Lung (tissue), 12 donors: Measurements from ENCODE around the gene DEDD2. TPM values are rescaled to one million over a fixed set of nuclear protein-coding genes. Genes with fewer than 3 reads are reported as not detected.

Source experiments
- ATAC-seq: fragments of 200-7000 bp; cut with Tn5 transposase; one replicate; pipeline ENCODE4 v1.9.1; 2020; ENCODE audit warnings: moderate number of reproducible peaks; ENCODE audit not compliant: insufficient read depth, low FRiP score
- DNase-seq, 3 donors: peaks; one replicate each; pipeline ENCODE4 v3.0.0-alpha.2; 2013 to 2017
- H3K27ac ChIP-seq, 2 donors: one replicate each; pipeline ENCODE4 v1.5.1; 2013; ENCODE audit warnings: mild to moderate bottlenecking in 2 of 2, moderate library complexity in 2 of 2, control low read depth in 1 of 2, inconsistent platforms in 1 of 2, low read depth in 1 of 2, low read length in 1 of 2
- H3K27me3 ChIP-seq, 3 donors: one replicate each; pipeline ENCODE4 v1.5.1; 2013; ENCODE audit warnings: low read length in 2 of 3; ENCODE audit not compliant: control insufficient read depth in 3 of 3, insufficient read depth in 3 of 3
- H3K36me3 ChIP-seq, 4 donors: one replicate each; pipeline ENCODE4 v1.5.1; 2013; ENCODE audit warnings: low read length in 4 of 4, mild to moderate bottlenecking in 1 of 4, moderate library complexity in 1 of 4; ENCODE audit not compliant: control insufficient read depth in 4 of 4, insufficient read depth in 4 of 4
- H3K4me1 ChIP-seq, 5 donors: one replicate each; pipeline ENCODE4 v1.5.1; 2013; ENCODE audit warnings: low read length in 5 of 5, mild to moderate bottlenecking in 2 of 5, moderate library complexity in 1 of 5; ENCODE audit not compliant: control insufficient read depth in 5 of 5, insufficient read depth in 5 of 5
- H3K4me3 ChIP-seq: one replicate; pipeline ENCODE4 v1.5.1; 2013; ENCODE audit warnings: mild to moderate bottlenecking, control low read depth, moderate library complexity
- H3K9ac ChIP-seq, 2 donors: one replicate each; pipeline ENCODE4 v1.5.1; 2013; ENCODE audit warnings: low read length in 2 of 2, control low read depth in 1 of 2; ENCODE audit not compliant: insufficient read depth in 1 of 2
- H3K9me3 ChIP-seq, 4 donors: one replicate each; pipeline ENCODE4 v1.5.1; 2013; ENCODE audit warnings: low read length in 3 of 4, mild to moderate bottlenecking in 1 of 4, moderate library complexity in 1 of 4; ENCODE audit not compliant: control insufficient read depth in 4 of 4, insufficient read depth in 3 of 4
- CTCF ChIP-seq: IDR thresholded peaks from 2 replicates; pipeline ENCODE4 v1.5.1; 2012; ENCODE audit warnings: mild to moderate bottlenecking; ENCODE audit errors: control extremely low read depth, extremely low read depth
- WGBS, 2 donors: extraction: QIAGEN DNeasy Blood & Tissue Kit; methylation state at CpG; one replicate each; pipeline ENCODE4 v1.1.7; 2013; 5-methylcytosine and 5-hydroxymethylcytosine counted together
- polyA plus RNA-seq, 2 donors: library from polyadenylated mRNA; stranded (reverse); fragments of 200-250 nt; gene quantifications; one replicate each; pipeline ENCODE4 v1.2.1, GENCODE V29; 2013
- total RNA-seq, 2 donors: library from RNA; depleted of rRNA in 1 of 2; stranded (reverse); fragments of >200 nt in 1 of 2; gene quantifications; one replicate each; pipeline ENCODE4 v1.2.1, GENCODE V29; 2014 to 2021
- donor health status: control.
- donor health status: control.
- donor health status: Bipolar disorder and iron deficiency.
- donor health status: healthy.
- donor health status: DM: yes; HTN: yes; CAD: no.

DEDD2 gene
- total and polyA plus RNA-seq, 4 donors: 31.4 to 60.8 (median 36.7) TPM

GRCh38 chr19:42203700-42204099 lies 13.8 kb downstream of the DEDD2 start:
- no peaks in the 10 kb centered on the region for H3K27me3 ChIP-seq
- 92 to 95% methylated on average over 2 of the region's 2 CpGs for WGBS, 2 donors
- H3K4me3 ChIP-seq: no peak overlapping the region
- no peaks in the 10 kb centered on the region for H3K9me3 ChIP-seq
- no peak overlapping the region for H3K9ac ChIP-seq
- no peak for TF ChIP-seq CTCF
- peaks cover 0 to 3% (median 0%) of the 10 kb centered on the region in 5 donors for H3K4me1 ChIP-seq
- peaks cover 7 to 66% (median 14%) of the 10 kb centered on the region in 4 donors for H3K36me3 ChIP-seq
- ATAC-seq (no peak), DNase-seq (no peak)
- no peak overlapping the region for H3K27ac ChIP-seq

- peaks cover 0 to 3% (median 0%) of the 10 kb centered on the region in 5 donors for H3K4me1 ChIP-seq
- peak overlapping the region in 1 of 2 donors; percentile 61 for H3K27ac ChIP-seq
- no peaks in the 10 kb centered on the region for H3K9me3 ChIP-seq
- ATAC-seq: no peak
- no peaks in the 10 kb centered on the region for H3K27me3 ChIP-seq
- TF ChIP-seq CTCF: no peak
- DNase-seq: no peak
- no peak overlapping the region for H3K4me3 ChIP-seq
- H3K9ac ChIP-seq: no peak overlapping the region
- 42 to 70% methylated on average over 5 of the region's 5 CpGs for WGBS, 2 donors
- peaks cover 2 to 63% (median 16%) of the 10 kb centered on the region in 4 donors for H3K36me3 ChIP-seq
These were observed 15.1 kb downstream of the DEDD2 start for GRCh38 chr19:42202290-42202880.

- Histone ChIP-seq H3K27me3 (no peaks in the 10 kb centered on the region), H3K9ac (no peak overlapping the region), H3K27ac (peak overlapping the region in 1 of 2 donors; percentile 79), H3K4me3 (no peak overlapping the region), H3K4me1 (peaks cover 0 to 5% (median 0%) of the 10 kb centered on the region in 5 donors), H3K36me3 (peaks cover 2 to 62% (median 13%) of the 10 kb centered on the region in 4 donors), H3K9me3 (no peaks in the 10 kb centered on the region)
- peak; percentile 71 for ATAC-seq
- no peak for TF ChIP-seq CTCF
- 34 to 53% methylated on average over 6 of the region's 6 CpGs for WGBS, 2 donors
- DNase-seq: peak in 1 of 3 donors; percentile 6
These were observed 15.8 kb downstream of the DEDD2 start for GRCh38 chr19:42201489-42202289.
